GM12891 (cell line): ENCODE results near the gene NDFIP2.

ENCODE experiments used
- PAX5 ChIP-seq: IDR thresholded peaks from 2 replicates; pipeline ENCODE4 v1.6.1; 2011; ENCODE audit warnings: low read length, moderate library complexity, mild to moderate bottlenecking; ENCODE audit not compliant: insufficient read depth, severe bottlenecking
- POLR2A ChIP-seq: IDR thresholded peaks from 2 replicates; pipeline ENCODE4 v1.6.1; 2011; ENCODE audit warnings: low read depth, low read length, control low read depth
- POLR2AphosphoS5 ChIP-seq: IDR thresholded peaks from 2 replicates; pipeline ENCODE4 v1.6.1; 2011; ENCODE audit warnings: low read depth, low read length, control low read depth
- TAF1 ChIP-seq: IDR thresholded peaks from 2 replicates; pipeline ENCODE4 v1.6.1; 2011; ENCODE audit warnings: low read depth, low read length, control low read depth

DNA sequence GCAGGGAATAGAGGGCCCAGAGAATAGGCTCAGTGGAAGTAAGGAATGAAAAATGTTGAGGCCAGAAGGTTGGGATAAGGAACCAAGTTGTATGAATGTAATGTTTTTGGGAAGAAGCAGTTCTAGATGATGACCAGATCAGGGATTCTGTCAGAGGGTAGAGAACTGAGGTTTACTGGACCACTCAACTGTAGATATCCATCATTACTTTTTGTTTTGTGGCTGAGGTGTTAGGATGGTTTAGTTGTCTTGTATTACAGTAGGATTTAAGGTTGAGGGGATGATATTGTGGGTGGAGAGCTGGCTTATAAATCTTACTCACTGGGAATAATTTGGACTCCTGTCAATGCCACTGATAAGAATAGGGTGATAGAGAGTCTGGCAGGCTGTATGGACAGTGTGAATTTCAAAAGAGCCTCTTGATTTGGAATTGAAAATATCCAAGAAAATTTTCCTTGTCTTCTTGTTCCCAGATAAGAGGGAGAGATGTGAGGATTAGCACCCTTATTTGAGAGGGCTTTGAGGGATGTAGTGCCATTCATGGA, 22.6 kb downstream of the NDFIP2 start:
- no peak for TF ChIP-seq POLR2AphosphoS5
- TF ChIP-seq TAF1: no peak
- TF ChIP-seq POLR2A: no peak
- TF ChIP-seq PAX5: no peak
